CD14-positive monocyte (primary cell): Measurements from ENCODE around the gene BTBD8. TPM values are rescaled to one million over a fixed set of nuclear protein-coding genes. Genes with fewer than 3 reads are reported as not detected.

ENCODE experiments used
- DNase-seq, 3 donors: peaks; one replicate each; pipeline ENCODE4 v3.0.0-alpha.2; 2011 to 2022
- H2AFZ ChIP-seq: 2 replicates; pipeline ENCODE4 v1.6.0; 2012; ENCODE audit warnings: mild to moderate bottlenecking, low read depth, low read length, inconsistent platforms; ENCODE audit not compliant: insufficient read depth, poor library complexity, severe bottlenecking
- H3K27ac ChIP-seq, 2 donors: 1 replicate in 1 of 2; 2 replicates in 1 of 2; pipeline ENCODE4 v1.5.1; 2012 to 2013; ENCODE audit warnings: low read length in 2 of 2, control low read depth in 1 of 2, inconsistent platforms in 1 of 2, low read depth in 1 of 2, mild to moderate bottlenecking in 1 of 2
- H3K27me3 ChIP-seq, 2 donors: one replicate each; pipeline versions ENCODE4 v1.6.0 to v1.6.1; 2011 to 2013; ENCODE audit warnings: low read length in 2 of 2; ENCODE audit not compliant: control insufficient read depth in 2 of 2, insufficient read depth in 2 of 2
- H3K36me3 ChIP-seq, 2 donors: replicated peaks in 1 of 2; 1 replicate in 1 of 2; 2 replicates in 1 of 2; pipeline versions ENCODE4 v1.5.1 to v1.6.1; 2012 to 2013; ENCODE audit warnings: low read length in 2 of 2, control low read depth in 1 of 2, inconsistent platforms in 1 of 2, mild to moderate bottlenecking in 1 of 2; ENCODE audit not compliant: insufficient read depth in 2 of 2, control insufficient read depth in 1 of 2
- H3K4me1 ChIP-seq, 2 donors: 1 replicate in 1 of 2; 2 replicates in 1 of 2; pipeline versions ENCODE4 v1.5.1 to v1.6.1; 2012 to 2013; ENCODE audit warnings: low read length in 2 of 2, control low read depth in 1 of 2, inconsistent platforms in 1 of 2, mild to moderate bottlenecking in 1 of 2, moderate library complexity in 1 of 2; ENCODE audit not compliant: insufficient read depth in 2 of 2, control insufficient read depth in 1 of 2
- H3K4me2 ChIP-seq: replicated peaks from 2 replicates; pipeline ENCODE3; 2012; ENCODE audit warnings: low read length, moderate library complexity, mild to moderate bottlenecking; ENCODE audit not compliant: poor library complexity, severe bottlenecking; ENCODE audit errors: extremely low read depth
- H3K4me3 ChIP-seq, 3 experiments: fragments of 200-600 bp in 1 of 3; sonication (generic) in 1 of 3; replicated peaks in 1 of 3; 1 replicate in 2 of 3; 2 replicates in 1 of 3; pipeline ENCODE4 v1.5.1; 2011 to 2013; ENCODE audit warnings: low read length in 3 of 3, mild to moderate bottlenecking in 3 of 3, control low read depth in 2 of 3, low read depth in 2 of 3, inconsistent platforms in 1 of 3, moderate library complexity in 1 of 3
- H3K79me2 ChIP-seq: 2 replicates; pipeline ENCODE4 v1.6.0; 2012; ENCODE audit warnings: mild to moderate bottlenecking, control low read depth, inconsistent platforms, low read length, moderate library complexity; ENCODE audit not compliant: insufficient read depth
- H3K9ac ChIP-seq: 2 replicates; pipeline ENCODE4 v1.6.0; 2017; ENCODE audit warnings: low read length, mild to moderate bottlenecking; ENCODE audit not compliant: insufficient read depth, poor library complexity, severe bottlenecking
- H3K9me3 ChIP-seq, 2 donors: replicated peaks in 1 of 2; 1 replicate in 1 of 2; 2 replicates in 1 of 2; pipeline versions ENCODE4 v1.5.1 to v1.6.1; 2012 to 2013; ENCODE audit warnings: low read length in 2 of 2, control low read depth in 1 of 2; ENCODE audit not compliant: control insufficient read depth in 1 of 2, insufficient read depth in 1 of 2
- H4K20me1 ChIP-seq: 2 replicates; pipeline ENCODE4 v1.6.0; 2012; ENCODE audit warnings: mild to moderate bottlenecking, low read length, control low read depth, moderate library complexity; ENCODE audit not compliant: insufficient read depth
- H3K27ac Mint-ChIP-seq, 7 donors: one replicate each; pipeline ENCODE4 v1.8.0; 2020; ENCODE audit warnings: mild to moderate bottlenecking in 7 of 7, mixed read lengths in 7 of 7, moderate library complexity in 6 of 7, inconsistent platforms in 2 of 7
- H3K27me3 Mint-ChIP-seq, 3 donors: one replicate each; pipeline ENCODE4 v1.8.0; 2021 to 2022; ENCODE audit warnings: low read depth in 3 of 3, mild to moderate bottlenecking in 3 of 3, mixed read lengths in 3 of 3, moderate library complexity in 3 of 3, inconsistent platforms in 1 of 3
- H3K36me3 Mint-ChIP-seq, 2 donors: one replicate each; pipeline ENCODE4 v1.8.0; 2020; ENCODE audit warnings: mixed read lengths in 2 of 2, inconsistent platforms in 1 of 2, mild to moderate bottlenecking in 1 of 2
- H3K4me1 Mint-ChIP-seq: one replicate; pipeline ENCODE4 v1.8.0; 2020; ENCODE audit warnings: mild to moderate bottlenecking, mixed read lengths
- H3K4me3 Mint-ChIP-seq, 2 donors: one replicate each; pipeline ENCODE4 v1.8.0; 2020; ENCODE audit warnings: mild to moderate bottlenecking in 2 of 2, mixed read lengths in 2 of 2, moderate library complexity in 1 of 2
- H3K9me3 Mint-ChIP-seq, 7 donors: one replicate each; pipeline ENCODE4 v1.8.0; 2020 to 2022; ENCODE audit warnings: mixed read lengths in 7 of 7, mild to moderate bottlenecking in 6 of 7, moderate library complexity in 6 of 7, inconsistent platforms in 2 of 7
- WGBS: methylation state at CpG from one replicate; pipeline ENCODE4 v1.1.5; 2013; ENCODE audit warnings: missing lambda C conversion rate; ENCODE audit not compliant: insufficient coverage; 5-methylcytosine and 5-hydroxymethylcytosine counted together
- intact Hi-C, 2 donors: fragments of 100-400 bp; cut with micrococcal nuclease; formaldehyde crosslinking; loops; one replicate each; pipeline versions ENCODE4 v1.15.0 to v1.15.1; 2023
- polyA plus RNA-seq, 3 donors: library from polyadenylated mRNA; depleted of rRNA in 1 of 3; unstranded in 2 of 3; stranded (reverse) in 1 of 3; fragments of 300-500 nt in 2 of 3; fragments of >200 nt in 1 of 3; fragmentation: Illumina TruSeq in 2 of 3; gene quantifications; 1 replicate in 2 of 3; 2 replicates in 1 of 3; pipeline ENCODE4 v1.2.3, GENCODE V29; 2012 to 2021
- TF ChIP-seq, protein P1 (sequence below): fragments of 200-600 bp; IDR thresholded peaks from one replicate; pipeline ENCODE4 v1.8.0; 2022; ENCODE audit warnings: antibody characterized with exemption, mild to moderate bottlenecking

Gene BTBD8
- polyA plus RNA-seq, 3 donors: 0.44 to 1.1 (median 0.88) TPM

DNA sequence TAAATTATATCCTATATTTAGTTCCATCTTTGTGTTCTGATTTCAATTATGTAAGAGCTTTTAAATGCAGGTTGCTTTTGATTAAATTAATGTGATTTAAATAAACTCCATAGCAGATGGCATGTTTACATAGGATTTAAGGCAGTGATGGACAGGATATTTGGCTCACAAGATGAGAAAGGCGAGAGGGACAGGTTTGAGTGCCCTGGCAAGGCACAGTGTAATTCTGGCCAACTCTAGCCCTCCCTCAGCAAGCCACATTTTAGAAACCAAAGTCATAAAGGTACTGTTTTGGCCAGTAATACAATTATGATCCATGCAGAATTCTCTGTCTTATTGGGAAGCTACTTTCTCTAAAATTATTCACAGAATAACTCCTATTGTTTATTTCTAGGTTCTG, 87.0 kb downstream of the BTBD8 start:
- Mint-ChIP-seq H3K27me3 (no peaks in the 10 kb centered on the region), H3K4me1 (no peaks in the 10 kb centered on the region), H3K4me3 (no peak overlapping the region), H3K9me3 (peaks cover 0 to 5% (median 0%) of the 10 kb centered on the region in 7 donors), H3K27ac (no peak overlapping the region), H3K36me3 (peaks cover 0 to 2% of the 10 kb centered on the region in 2 donors)
- Histone ChIP-seq H3K27ac (no peak overlapping the region), H3K27me3 (no peaks in the 10 kb centered on the region), H3K36me3 (no peaks in the 10 kb centered on the region), H3K4me1 (no peaks in the 10 kb centered on the region), H3K9me3 (no peaks in the 10 kb centered on the region), H2AFZ (no peak overlapping the region), H3K4me3 (no peak overlapping the region), H3K4me2 (no peak overlapping the region), H3K9ac (no peak overlapping the region), H3K79me2 (no peaks in the 10 kb centered on the region), H4K20me1 (no peaks in the 10 kb centered on the region)
- no peak for DNase-seq
- no CpG with 5 or more reads among the region's 1 CpG for WGBS
- intact Hi-C loops: no loop called here
- TF ChIP-seq, protein P1, sequence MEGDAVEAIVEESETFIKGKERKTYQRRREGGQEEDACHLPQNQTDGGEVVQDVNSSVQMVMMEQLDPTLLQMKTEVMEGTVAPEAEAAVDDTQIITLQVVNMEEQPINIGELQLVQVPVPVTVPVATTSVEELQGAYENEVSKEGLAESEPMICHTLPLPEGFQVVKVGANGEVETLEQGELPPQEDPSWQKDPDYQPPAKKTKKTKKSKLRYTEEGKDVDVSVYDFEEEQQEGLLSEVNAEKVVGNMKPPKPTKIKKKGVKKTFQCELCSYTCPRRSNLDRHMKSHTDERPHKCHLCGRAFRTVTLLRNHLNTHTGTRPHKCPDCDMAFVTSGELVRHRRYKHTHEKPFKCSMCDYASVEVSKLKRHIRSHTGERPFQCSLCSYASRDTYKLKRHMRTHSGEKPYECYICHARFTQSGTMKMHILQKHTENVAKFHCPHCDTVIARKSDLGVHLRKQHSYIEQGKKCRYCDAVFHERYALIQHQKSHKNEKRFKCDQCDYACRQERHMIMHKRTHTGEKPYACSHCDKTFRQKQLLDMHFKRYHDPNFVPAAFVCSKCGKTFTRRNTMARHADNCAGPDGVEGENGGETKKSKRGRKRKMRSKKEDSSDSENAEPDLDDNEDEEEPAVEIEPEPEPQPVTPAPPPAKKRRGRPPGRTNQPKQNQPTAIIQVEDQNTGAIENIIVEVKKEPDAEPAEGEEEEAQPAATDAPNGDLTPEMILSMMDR: no peak

DNA sequence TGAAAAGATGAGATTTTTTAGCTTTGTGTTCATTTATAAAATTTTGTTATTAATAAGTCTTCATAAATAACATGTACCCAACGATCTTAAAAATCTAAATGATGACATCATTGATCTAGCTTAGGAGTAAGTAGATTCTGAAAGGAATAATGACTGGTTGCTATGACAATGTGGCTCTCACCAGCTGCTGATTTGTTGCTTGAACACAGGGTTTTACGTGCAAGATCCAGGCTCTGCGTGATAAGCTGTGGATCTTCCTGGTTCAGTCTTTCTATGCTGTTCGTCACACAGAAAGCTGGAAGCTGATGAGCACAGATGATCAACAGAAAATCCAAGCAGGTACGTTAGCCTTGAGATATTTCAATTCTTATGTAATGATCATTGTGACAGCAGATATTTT, 88.5 kb downstream of the BTBD8 start:
- Mint-ChIP-seq H3K4me3 (no peak overlapping the region), H3K27ac (no peak overlapping the region), H3K9me3 (peaks cover 0 to 2% (median 0%) of the 10 kb centered on the region in 7 donors), H3K4me1 (no peaks in the 10 kb centered on the region), H3K27me3 (no peaks in the 10 kb centered on the region), H3K36me3 (peaks cover 0 to 2% of the 10 kb centered on the region in 2 donors)
- 92% methylated on average over 4 of the region's 5 CpGs for WGBS
- DNase-seq: no peak
- Histone ChIP-seq H3K36me3 (no peaks in the 10 kb centered on the region), H3K9ac (no peak overlapping the region), H3K4me1 (no peaks in the 10 kb centered on the region), H3K4me2 (no peak overlapping the region), H3K27me3 (no peaks in the 10 kb centered on the region), H4K20me1 (no peaks in the 10 kb centered on the region), H3K9me3 (no peaks in the 10 kb centered on the region), H3K79me2 (no peaks in the 10 kb centered on the region), H3K27ac (no peak overlapping the region), H3K4me3 (no peak overlapping the region), H2AFZ (no peak overlapping the region)
- intact Hi-C loops: no loop called here
- TF ChIP-seq, protein P1: no peak
